HEK293 (cell line): ENCODE measurements around the gene CLIP1.

Experiments
- ZNF10 ChIP-seq: fragments of 450-650 bp; formaldehyde crosslinking; IDR thresholded peaks from 2 replicates; pipeline ENCODE4 v1.5.1; 2017; ENCODE audit warnings: missing biosample characterization, missing genetic modification characterization
- TF ChIP-seq, protein P1 (sequence below): fragments of 450-650 bp; formaldehyde crosslinking; IDR thresholded peaks from 2 replicates; pipeline ENCODE4 v1.5.1; 2016; ENCODE audit warnings: missing biosample characterization, missing genetic modification characterization

DNA sequence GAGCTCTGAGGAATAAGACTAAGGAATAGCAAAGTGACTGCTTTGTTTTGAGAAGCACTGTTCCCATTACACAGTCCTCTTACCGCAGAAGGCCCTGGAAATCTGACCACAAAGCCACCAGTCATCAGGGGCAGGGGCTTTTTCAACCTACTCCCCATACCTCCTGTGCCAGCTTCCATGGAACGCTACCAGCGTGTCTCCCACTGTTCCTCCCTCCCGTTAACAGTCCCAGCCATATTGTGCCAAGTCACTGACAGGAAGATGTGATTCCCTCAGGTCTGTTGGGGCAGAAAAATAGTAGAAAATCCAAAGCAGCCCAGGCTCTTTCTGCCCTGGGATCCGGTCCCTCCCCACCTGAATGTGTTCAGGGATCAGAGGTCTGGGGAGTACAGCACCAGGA lies 109.5 kb downstream of the CLIP1 start:
- TF ChIP-seq ZNF10 (tag by site-specific recombination): no peak
- TF ChIP-seq, protein P1, sequence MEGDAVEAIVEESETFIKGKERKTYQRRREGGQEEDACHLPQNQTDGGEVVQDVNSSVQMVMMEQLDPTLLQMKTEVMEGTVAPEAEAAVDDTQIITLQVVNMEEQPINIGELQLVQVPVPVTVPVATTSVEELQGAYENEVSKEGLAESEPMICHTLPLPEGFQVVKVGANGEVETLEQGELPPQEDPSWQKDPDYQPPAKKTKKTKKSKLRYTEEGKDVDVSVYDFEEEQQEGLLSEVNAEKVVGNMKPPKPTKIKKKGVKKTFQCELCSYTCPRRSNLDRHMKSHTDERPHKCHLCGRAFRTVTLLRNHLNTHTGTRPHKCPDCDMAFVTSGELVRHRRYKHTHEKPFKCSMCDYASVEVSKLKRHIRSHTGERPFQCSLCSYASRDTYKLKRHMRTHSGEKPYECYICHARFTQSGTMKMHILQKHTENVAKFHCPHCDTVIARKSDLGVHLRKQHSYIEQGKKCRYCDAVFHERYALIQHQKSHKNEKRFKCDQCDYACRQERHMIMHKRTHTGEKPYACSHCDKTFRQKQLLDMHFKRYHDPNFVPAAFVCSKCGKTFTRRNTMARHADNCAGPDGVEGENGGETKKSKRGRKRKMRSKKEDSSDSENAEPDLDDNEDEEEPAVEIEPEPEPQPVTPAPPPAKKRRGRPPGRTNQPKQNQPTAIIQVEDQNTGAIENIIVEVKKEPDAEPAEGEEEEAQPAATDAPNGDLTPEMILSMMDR: no peak
